Keratinocyte (primary cell): ENCODE data around the gene CD180. TPM values are rescaled to one million over a fixed set of nuclear protein-coding genes. Genes with fewer than 3 reads are reported as not detected.

Experiments used
- DNase-seq: peaks from one replicate; pipeline ENCODE4 v3.0.0-alpha.2; 2011; ENCODE audit warnings: low read depth, missing footprints, low spot score
- FAIRE-seq: peaks from 2 replicates; lab custom pipeline; 2011; peaks lifted over from hg19 to GRCh38; lab: Jason Lieb, UNC
- H2AFZ ChIP-seq: 2 replicates; pipeline ENCODE4 v1.6.0; 2012; ENCODE audit warnings: low read length, control low read depth, inconsistent platforms; ENCODE audit not compliant: control insufficient read depth
- H3K27ac ChIP-seq: 2 replicates; pipeline ENCODE4 v1.5.1; 2011; ENCODE audit warnings: low read length; ENCODE audit not compliant: control insufficient read depth, insufficient read depth
- H3K27me3 ChIP-seq: 3 replicates; pipeline ENCODE4 v1.6.0; 2011; ENCODE audit warnings: low read length; ENCODE audit not compliant: control insufficient read depth, insufficient read depth; ENCODE audit errors: extremely low read depth
- H3K36me3 ChIP-seq, 2 experiments: 2 replicates in 1 of 2; 3 replicates in 1 of 2; pipeline ENCODE4 v1.5.1; 2011; ENCODE audit warnings: low read length in 2 of 2, mild to moderate bottlenecking in 1 of 2; ENCODE audit not compliant: control insufficient read depth in 2 of 2, insufficient read depth in 2 of 2; ENCODE audit errors: extremely low read depth in 1 of 2
- H3K4me1 ChIP-seq: 3 replicates; pipeline ENCODE4 v1.5.1; 2011; ENCODE audit warnings: low read length; ENCODE audit not compliant: control insufficient read depth, insufficient read depth; ENCODE audit errors: extremely low read depth
- H3K4me2 ChIP-seq: 3 replicates; pipeline ENCODE4 v1.6.0; 2011; ENCODE audit warnings: low read depth, low read length; ENCODE audit not compliant: control insufficient read depth, insufficient read depth; ENCODE audit errors: extremely low read depth
- H3K4me3 ChIP-seq, 3 experiments: fragments of 200-600 bp in 1 of 3; sonication (generic) in 1 of 3; 2 replicates in 2 of 3; 3 replicates in 1 of 3; pipeline ENCODE4 v1.5.1; 2011 to 2016; ENCODE audit warnings: low read length in 3 of 3, mild to moderate bottlenecking in 3 of 3, control low read depth in 2 of 3, inconsistent platforms in 1 of 3, low read depth in 1 of 3, mixed read lengths in 1 of 3, mixed run types in 1 of 3, moderate library complexity in 1 of 3; ENCODE audit not compliant: control insufficient read depth in 2 of 3, insufficient read depth in 2 of 3; ENCODE audit errors: extremely low read depth in 1 of 3
- H3K79me2 ChIP-seq: 2 replicates; pipeline ENCODE4 v1.6.0; 2012; ENCODE audit warnings: low read length; ENCODE audit not compliant: control insufficient read depth, insufficient read depth
- H3K9ac ChIP-seq: 3 replicates; pipeline ENCODE4 v1.6.0; 2011; ENCODE audit warnings: low read length; ENCODE audit not compliant: control insufficient read depth, insufficient read depth; ENCODE audit errors: extremely low read depth
- H3K9me1 ChIP-seq: 3 replicates; pipeline ENCODE4 v1.6.0; 2011; ENCODE audit warnings: low read length; ENCODE audit not compliant: control insufficient read depth, insufficient read depth; ENCODE audit errors: extremely low read depth
- H3K9me3 ChIP-seq: 2 replicates; pipeline ENCODE4 v1.5.1; 2012; ENCODE audit warnings: low read depth, low read length; ENCODE audit not compliant: control insufficient read depth
- H4K20me1 ChIP-seq: 3 replicates; pipeline ENCODE4 v1.6.0; 2011; ENCODE audit warnings: low read length; ENCODE audit not compliant: control insufficient read depth, insufficient read depth; ENCODE audit errors: extremely low read depth
- EZH2 ChIP-seq: IDR thresholded peaks from one replicate; pipeline ENCODE4 v1.6.1; 2012; ENCODE audit warnings: inconsistent platforms, mild to moderate bottlenecking, low read length, moderate library complexity
- dilution Hi-C: fragments of 300-500 bp; cut with MboI; formaldehyde crosslinking; loops from one replicate; pipeline ENCODE4 v1.7.0; 2020; ENCODE audit warnings: low sequenced_read_pairs; ENCODE audit not compliant: extremely low pct_ligation_motif_present
- polyA plus RNA-seq, 5 experiments: library from polyadenylated mRNA; depleted of rRNA in 3 of 5; stranded (reverse) in 3 of 5; stranded (forward) in 1 of 5; unstranded in 1 of 5; fragments of >200 nt; gene quantifications; 1 replicate in 1 of 5; 2 replicates in 3 of 5; 3 replicates in 1 of 5; pipeline versions ENCODE4 v1.2.1 to v1.2.3, GENCODE V29; 2011 to 2012; ENCODE audit warnings: missing spikeins in 2 of 5, low read depth in 1 of 5, low replicate concordance in 1 of 5
- TF ChIP-seq, protein P1 (sequence below), 3 experiments: IDR thresholded peaks in 1 of 3; conservative IDR thresholded peaks in 1 of 3; optimal IDR thresholded peaks in 1 of 3; 2 replicates in 2 of 3; 3 replicates in 1 of 3; pipeline versions ENCODE3 to v1.5.1; 2011; ENCODE audit warnings: low read length in 3 of 3, mild to moderate bottlenecking in 3 of 3, moderate library complexity in 2 of 3, control low read depth in 1 of 3, inconsistent platforms in 1 of 3; ENCODE audit not compliant: insufficient read depth in 2 of 3; ENCODE audit errors: extremely low read depth in 1 of 3

CD180 gene
- polyA plus RNA-seq, 1 donor (not counting 4 experiments of a cell fraction or from before 2014, with no cell fraction given), result not detected

DNA sequence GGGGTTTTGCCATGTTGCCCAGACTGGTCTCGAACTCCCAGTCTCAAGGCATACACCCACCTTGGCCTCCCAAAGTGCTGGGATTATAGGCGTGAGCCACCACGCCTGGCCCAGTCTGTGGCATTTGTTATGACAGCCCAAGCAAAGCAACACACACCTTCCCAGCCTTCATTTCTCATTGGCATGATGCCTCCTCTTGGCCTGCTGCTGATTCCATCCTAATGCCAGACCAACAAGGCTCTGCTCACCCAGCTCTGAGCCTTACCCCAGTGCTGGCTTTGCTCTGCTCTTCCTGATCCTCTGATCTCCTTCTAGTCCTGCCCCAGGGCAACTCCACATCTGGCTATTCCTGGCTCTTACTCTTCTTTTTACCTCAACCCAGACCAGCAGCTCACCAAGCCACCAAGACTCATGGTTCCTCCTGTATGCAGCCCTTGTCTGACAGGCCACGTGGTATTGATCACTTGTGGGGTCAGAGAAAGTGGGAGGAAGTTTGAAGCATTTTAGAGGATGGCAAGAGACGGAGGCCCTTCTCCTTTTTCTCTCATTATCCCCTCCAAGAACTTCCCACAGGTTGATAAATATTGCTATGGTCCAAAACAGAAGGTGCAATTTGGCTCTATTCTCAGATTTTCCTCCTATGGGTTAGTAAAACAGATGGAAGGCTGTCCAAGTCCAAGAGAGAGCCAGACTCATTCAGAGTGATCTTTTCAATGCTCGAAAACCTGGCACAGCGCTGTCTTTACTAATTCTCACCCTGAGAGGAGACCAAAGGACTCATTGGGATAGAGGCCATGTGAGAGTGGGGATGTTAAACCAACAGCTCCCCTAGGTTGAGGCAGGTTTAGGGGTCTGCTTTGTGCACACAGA, 958 bp downstream of the CD180 start:
- Histone ChIP-seq H3K9ac (no peak overlapping the region), H3K27me3 (no peaks in the 10 kb centered on the region), H3K9me1 (no peaks in the 10 kb centered on the region), H4K20me1 (no peaks in the 10 kb centered on the region), H3K27ac (no peak overlapping the region), H2AFZ (no peak overlapping the region), H3K4me2 (no peak overlapping the region), H3K4me3 (no peak overlapping the region), H3K36me3 (no peaks in the 10 kb centered on the region), H3K79me2 (no peaks in the 10 kb centered on the region), H3K4me1 (no peaks in the 10 kb centered on the region), H3K9me3 (no peaks in the 10 kb centered on the region)
- DNase-seq (no peak), FAIRE-seq (no peak)
- dilution Hi-C loops, result no loop called here
- TF ChIP-seq EZH2, result no peak
- TF ChIP-seq, protein P1, sequence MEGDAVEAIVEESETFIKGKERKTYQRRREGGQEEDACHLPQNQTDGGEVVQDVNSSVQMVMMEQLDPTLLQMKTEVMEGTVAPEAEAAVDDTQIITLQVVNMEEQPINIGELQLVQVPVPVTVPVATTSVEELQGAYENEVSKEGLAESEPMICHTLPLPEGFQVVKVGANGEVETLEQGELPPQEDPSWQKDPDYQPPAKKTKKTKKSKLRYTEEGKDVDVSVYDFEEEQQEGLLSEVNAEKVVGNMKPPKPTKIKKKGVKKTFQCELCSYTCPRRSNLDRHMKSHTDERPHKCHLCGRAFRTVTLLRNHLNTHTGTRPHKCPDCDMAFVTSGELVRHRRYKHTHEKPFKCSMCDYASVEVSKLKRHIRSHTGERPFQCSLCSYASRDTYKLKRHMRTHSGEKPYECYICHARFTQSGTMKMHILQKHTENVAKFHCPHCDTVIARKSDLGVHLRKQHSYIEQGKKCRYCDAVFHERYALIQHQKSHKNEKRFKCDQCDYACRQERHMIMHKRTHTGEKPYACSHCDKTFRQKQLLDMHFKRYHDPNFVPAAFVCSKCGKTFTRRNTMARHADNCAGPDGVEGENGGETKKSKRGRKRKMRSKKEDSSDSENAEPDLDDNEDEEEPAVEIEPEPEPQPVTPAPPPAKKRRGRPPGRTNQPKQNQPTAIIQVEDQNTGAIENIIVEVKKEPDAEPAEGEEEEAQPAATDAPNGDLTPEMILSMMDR (optimal IDR thresholded peaks at IDR 0.05 in 1 of 3, IDR thresholded peaks at IDR 0.05 in 1 of 3, conservative IDR thresholded peaks at IDR 0.05 in 1 of 3; ENCODE audit: extremely low read depth in 1 of 3, insufficient read depth in 2 of 3, low read length in 3 of 3), result no peak

DNA sequence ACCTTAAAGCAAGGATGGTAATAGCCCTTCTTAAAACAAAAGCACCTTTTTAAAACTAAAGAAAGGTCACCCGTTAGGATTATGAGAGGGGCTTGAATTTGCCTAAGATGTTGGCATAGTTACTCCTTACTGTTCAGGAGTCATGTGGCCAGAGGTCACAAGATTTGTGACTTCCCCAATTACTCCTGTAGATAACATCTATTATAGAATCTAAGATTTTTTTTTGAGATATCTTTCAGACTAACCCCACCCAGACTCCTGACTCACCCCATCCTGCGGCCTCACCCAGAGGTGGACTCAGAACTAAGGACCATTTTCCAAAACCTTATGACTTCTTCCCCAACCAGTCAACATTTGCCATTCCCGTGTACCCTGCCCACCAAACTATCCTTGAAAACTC, 2.4 kb downstream of the CD180 start:
- DNase-seq (no peak), FAIRE-seq (no peak)
- Histone ChIP-seq H2AFZ (no peak overlapping the region), H3K36me3 (no peaks in the 10 kb centered on the region), H3K4me1 (no peaks in the 10 kb centered on the region), H3K4me3 (no peak overlapping the region), H3K27ac (no peak overlapping the region), H3K9me1 (no peaks in the 10 kb centered on the region), H3K4me2 (no peak overlapping the region), H3K79me2 (no peaks in the 10 kb centered on the region), H3K9me3 (no peaks in the 10 kb centered on the region), H3K27me3 (no peaks in the 10 kb centered on the region), H3K9ac (no peak overlapping the region), H4K20me1 (no peaks in the 10 kb centered on the region)
- dilution Hi-C loops, result no loop called here
- TF ChIP-seq, protein P1 (optimal IDR thresholded peaks at IDR 0.05 in 1 of 3, IDR thresholded peaks at IDR 0.05 in 1 of 3, conservative IDR thresholded peaks at IDR 0.05 in 1 of 3; ENCODE audit: extremely low read depth in 1 of 3, insufficient read depth in 2 of 3, low read length in 3 of 3), result no peak
- no peak for TF ChIP-seq EZH2
